GM19035 (cell line): ENCODE results near the gene FIS1.
"Not testable (repeated sequence)": the region's sequence is repeated elsewhere in the genome, so short reads cannot be mapped to it uniquely, and the experiment has no call there.

ENCODE experiments used
- ATAC-seq: cut with Tn5 transposase; IDR thresholded peaks from one replicate; pipeline ENCODE4 v1.9.1; 2021; ENCODE audit not compliant: unreplicated experiment

Gene FIS1

GRCh38 chr7:101244375-101245146, at the start of gene FIS1:
Gene FIS1 (minus strand): TSS chr7:101245081. CDS start chr7:101245004, 77 bp downstream.
- peak; percentile 94 for ATAC-seq

DNA sequence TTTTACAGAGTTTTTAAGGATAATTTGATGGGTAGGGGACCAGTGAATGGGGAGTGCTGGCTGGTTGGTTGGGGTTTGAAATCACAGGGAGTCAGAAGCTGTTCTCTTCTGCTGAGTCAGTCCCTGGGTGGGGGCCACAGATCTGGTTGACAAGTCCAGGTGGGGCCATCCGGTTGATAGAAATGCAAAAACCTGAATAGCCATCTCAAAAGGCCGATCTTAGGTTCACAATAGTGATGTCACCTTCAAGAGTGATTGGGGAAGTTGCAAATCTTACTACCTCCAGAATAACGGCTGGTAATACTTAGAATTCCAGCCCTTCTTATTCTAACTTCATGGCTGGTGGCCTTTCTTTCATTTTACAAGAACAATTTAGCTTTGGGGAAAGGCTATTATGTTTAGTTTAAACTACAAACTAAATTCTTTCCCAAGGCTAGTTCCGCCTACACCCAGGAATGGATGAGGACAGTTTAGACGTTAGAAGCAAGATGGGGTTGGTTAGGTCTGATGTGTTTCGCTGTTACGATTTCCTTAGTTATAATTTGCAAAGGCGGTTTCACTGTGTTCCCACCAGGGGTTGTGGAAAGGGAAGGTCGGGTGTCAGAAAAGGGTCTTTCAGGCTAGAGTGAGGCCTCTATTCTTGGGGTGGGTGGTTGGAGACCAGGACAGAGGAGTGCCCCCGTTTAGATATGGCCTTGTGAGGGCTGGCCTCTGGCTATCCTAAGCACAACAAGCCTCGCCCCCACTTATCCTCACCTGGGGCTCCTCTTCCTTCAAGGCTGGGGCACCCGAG, 49.4 kb upstream of the FIS1 start:
- ATAC-seq, result no peak

DNA sequence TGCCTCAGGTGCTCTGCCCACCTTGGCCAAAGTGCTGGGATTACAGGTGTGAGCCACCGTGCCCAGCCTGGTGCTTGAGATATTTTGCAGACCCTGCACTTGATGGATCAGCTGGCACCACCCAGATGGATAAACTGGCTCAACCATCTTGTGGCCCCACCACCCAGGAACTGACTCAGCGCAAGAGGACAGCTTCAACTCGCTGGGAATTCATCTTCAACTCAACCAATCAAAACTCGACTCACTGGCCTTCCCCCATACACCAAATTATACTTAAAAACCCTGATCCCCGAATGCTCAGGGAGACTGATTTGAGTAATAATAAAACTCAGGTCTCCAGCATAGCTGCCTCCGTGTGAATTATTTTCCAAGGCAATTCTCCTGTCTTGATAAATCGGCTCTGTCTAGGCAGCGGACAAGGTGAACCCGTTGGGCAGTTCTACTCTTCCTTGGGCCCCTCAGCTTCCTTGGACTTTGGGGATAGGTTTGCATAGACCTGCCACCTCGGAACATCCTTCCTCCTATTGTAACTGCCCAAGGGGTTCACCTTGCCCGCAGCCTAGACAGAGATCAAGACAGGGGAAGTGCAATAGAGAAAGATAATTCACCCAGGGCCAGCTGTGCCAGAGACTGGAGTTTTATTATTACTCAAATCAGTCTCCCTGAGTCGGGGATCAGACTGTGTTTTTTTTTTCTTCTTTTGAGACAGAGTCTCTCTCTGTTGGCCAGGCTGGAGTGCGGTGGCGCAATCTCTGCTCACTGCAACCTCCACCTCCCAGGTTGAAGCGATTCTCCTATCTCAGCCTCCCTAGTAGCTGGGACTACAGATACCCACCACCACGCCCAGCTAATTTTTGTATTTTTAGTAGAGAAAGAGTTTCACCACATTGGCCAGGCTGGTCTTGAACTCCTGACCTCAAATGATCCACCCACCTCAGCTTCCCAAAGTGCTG, 48.5 kb upstream of the FIS1 start:
- ATAC-seq, result not testable (repeated sequence)

DNA sequence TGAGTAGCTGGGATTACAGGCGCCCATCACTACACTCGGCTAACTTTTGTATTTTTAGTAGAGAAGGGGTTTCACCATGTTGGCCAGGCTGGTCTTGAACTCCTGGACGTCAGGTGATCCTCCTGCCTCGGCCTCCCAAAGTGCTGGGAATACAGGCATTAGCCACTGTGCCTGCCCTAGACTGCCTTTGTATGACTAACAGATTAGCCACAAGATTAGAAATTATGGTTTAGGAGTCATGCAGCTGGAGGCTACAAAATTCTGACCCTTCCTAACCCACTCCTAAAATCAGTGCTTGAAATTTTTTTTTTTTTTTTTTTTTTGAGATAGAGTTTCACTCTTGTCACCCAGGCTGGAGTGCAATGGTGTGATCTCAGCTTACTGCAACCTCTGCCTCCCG, 47.7 kb upstream of the FIS1 start:
- ATAC-seq, result not testable (repeated sequence)

- ATAC-seq, result peak; percentile 57
Observed at GRCh38 chr7:101290186-101291037, 45.5 kb upstream of the FIS1 start.

DNA sequence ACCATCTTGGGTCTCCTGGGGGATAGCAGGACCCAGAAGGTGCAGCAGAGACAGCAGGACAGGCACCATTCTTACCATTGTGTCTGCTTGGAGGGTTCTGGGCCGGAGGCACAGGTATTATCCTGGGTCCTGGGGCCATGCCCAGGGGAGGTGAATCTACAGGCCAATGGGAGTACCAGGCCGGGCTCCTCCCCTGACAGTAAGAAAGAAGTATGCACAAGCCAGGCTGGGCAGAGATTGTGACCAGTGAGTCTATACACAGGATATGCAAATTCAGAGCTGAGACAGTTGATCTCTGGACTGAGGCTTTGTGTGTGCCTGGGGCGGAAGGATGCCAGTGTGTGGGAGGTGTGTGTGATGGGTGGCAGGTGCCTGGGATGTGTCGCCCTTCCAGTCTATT, 44.8 kb upstream of the FIS1 start:
- ATAC-seq, result peak; percentile 60

- ATAC-seq, result no peak
Observed at GRCh38 chr7:101288439-101288838, 43.6 kb upstream of the FIS1 start.

- no peak for ATAC-seq
Observed at GRCh38 chr7:101287032-101287431, 42.2 kb upstream of the FIS1 start.

DNA sequence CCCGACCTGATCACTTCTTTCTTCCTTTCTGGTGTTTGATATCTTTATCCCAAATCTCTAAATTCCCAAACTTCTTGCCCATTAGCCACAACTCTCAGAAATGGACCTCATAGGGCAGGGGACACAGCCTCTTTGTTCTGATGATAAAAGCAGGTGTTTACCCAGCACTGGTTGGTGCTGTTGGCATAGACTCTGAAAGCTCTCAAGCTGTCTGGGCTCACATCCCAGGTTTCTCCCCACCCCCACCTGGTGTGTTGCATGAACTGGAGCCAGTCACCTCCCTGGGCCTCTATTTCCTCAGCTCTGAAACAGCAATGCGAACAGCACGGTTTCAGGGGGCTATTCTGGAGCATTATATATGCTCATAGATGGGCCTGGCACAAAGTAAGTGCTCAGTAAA, 41.0 kb upstream of the FIS1 start:
- not testable (repeated sequence) for ATAC-seq

DNA sequence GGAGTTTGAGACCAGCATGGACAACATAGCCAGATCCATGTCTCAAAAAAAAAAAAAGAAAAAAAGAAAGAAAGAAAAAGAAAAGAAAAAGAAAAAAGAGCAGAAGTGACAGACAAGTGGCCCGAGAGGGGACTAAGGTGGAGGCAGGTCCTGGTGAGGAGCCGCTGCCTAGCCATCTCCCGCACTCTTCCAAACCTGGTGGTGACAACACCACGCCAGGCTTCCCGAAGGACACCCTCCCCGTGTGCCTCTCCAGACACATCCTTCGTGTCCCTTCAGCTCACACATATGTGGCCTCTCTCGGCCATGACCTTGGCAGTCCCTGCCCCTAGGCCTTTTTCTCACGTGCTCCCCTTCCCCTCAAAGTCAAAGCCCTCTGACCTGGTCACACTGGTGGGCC, 40.3 kb upstream of the FIS1 start:
- ATAC-seq, result no peak

DNA sequence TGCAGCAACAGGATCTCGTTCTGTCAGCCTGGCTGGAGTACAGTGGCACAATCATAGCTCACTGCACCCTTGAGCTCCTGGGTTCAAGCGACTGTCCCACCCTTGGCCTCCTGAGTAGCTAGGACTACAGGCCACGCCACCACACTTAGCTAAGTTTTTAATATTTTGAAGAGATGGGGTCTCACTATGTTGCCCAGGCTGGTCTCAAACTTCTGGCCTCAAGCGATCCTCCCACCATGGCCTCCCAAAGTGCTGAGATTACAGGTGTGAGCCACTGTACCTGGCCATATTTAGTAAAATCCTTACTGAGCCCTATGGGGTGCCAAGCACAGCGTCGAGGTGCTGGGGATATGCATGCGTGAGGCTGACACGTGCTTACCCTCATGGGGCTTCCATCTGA, 36.0 kb upstream of the FIS1 start:
- not testable (repeated sequence) for ATAC-seq

DNA sequence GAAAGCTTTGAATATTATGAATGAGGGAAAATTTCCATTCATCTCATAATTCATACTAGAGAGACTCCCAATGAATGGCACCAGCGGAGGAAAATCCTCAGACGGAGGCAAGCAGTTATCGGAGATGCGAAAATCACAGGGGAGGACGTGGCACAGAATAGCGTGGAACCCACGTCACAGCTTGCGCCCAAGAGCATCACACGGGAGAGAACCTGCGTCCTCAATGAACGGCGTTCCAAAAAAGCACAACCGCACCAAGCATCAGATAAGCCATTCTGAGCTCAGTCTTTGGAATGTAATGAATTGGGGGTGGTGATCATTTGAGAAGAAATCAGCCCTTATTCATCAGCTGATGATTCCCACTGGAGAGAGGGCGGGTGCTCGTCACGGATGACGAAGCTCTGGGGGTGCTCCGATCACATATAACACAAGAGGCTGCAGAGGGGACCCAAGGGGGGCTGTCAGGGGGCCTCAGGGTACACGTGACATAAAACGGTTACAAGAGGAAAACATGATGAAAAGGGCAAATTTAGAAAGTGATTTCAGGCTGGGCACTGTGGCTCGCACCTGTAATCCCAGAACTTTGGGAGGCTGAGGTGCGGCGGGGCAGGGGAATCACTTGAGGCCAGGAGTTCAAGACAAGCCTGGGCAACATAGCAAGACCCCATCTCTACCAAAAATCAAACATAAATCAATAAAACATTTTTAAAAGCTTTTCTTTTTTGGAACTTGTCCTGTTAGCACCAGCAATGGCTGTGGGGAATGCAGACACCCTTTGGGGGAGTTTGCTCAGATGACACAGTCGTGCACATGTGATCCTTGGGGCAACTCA, 33.8 kb upstream of the FIS1 start:
- no peak for ATAC-seq

DNA sequence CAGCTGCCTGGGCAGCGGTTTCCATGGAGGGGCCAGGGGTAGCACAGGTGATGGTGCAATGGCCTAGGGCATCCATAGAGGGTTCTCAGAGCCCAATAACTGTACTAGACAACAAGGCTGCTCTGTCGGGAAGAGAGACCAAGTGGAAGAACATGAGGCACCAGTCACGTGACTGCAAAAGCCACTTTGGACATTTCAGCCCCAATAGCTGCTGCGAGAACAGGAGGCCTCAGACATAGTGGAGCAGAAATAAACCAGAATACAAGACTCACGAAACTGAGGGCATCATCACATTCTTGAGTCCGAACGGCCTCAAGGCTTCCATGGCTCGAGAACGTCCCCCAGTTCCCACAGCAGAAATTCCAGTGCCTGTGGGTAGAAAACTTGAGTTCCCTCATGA, 32.3 kb upstream of the FIS1 start:
- ATAC-seq, result no peak

- ATAC-seq, result no peak
Observed at GRCh38 chr7:101273206-101273605, 28.3 kb upstream of the FIS1 start.

DNA sequence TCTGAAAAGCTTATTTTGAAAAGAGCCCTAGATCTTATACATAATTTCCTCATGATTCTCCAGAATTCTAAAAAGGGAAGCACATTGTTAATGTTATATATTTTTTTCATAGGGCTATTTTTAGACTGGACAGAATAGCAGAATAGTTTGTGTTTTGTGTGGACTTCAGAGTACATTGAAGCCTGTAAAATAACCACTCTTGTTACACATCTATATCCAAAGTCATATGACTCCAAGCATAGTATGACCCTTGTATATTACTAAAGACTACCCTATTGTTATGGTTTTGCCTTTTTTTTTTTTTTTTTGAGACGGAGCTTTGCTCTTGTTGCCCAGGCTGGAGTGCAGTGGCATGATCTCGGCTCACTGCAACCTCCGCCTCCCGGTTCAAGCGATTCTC, 26.1 kb upstream of the FIS1 start:
- ATAC-seq, result no peak

DNA sequence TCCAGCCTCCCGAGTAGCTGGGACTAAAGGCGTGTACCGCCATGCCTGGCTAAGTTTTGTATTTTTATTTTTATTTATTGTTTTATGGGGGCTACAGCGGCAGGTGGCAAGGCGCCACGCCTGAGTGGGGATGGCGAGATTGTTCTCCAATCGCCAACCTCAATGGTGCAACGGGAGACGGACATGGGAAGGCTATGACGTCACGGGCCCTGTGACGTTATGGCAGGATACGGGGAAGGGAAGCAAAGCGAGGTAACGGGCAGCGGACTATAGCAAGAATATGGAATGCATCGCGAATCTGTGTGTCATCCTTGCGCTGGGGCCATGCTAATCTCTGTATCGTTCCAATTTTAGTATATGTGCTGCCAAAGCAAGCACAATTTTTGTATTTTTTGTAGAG, 24.8 kb upstream of the FIS1 start:
- no peak for ATAC-seq

- no peak for ATAC-seq
Observed at GRCh38 chr7:101265622-101266516, 21.0 kb upstream of the FIS1 start.

DNA sequence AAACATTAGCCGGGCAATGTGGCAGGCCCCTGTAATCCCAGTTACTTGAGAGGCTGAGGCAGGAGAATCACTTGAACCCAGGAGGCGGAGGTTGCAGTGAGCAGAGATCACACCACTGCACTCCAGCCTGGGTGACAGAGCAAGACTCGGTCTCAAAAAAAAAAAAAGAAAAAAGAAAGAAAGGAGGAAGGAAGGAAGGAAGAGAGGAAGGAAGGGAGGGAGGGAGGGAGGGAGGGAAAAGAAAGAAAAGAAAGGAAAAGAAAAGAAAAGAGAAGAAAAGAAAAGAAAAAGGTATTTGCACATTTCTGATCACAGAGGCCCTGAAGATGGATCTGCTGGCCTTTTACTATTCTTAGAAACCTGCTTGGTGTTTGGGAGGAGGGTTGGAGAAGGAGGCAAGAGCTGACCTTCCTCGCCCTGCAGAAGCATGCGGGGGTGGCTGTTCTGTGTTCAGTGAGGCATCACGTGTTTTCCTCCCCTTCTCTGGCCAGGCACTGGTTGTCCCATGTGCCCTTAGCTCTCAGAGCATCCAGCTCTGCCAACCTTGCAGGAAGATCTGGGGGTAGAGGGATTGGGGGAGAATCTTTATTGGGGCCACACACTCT, 19.3 kb upstream of the FIS1 start:
- ATAC-seq, result not testable (repeated sequence)
